ENCODE results near the gene CDH26.

- TF ChIP-seq POLR2A (IDR thresholded peaks at IDR 0.05) (no peak), CTCF (IDR thresholded peaks at IDR 0.05) (no peak)
Observed at GRCh38 chr20:59940956-59941294, 17.3 kb upstream of the CDH26 start.
